Small intestine (tissue), 7 donors: ENCODE measurements around the gene MDH1. TPM values are rescaled to one million over a fixed set of nuclear protein-coding genes. Genes with fewer than 3 reads are reported as not detected.
A peak's percentile ranks its signal among the peaks of the same experiment; 100 is the strongest.
"Not testable (repeated sequence)": the region's sequence is repeated elsewhere in the genome, so short reads cannot be mapped to it uniquely, and the experiment has no call there.

Source experiments
- DNase-seq, 2 donors: peaks; one replicate each; pipeline versions ENCODE4 v3.0.0 to v3.0.0-alpha.2; 2013
- FAIRE-seq: peaks from 2 replicates; lab custom pipeline; 2012; peaks lifted over from hg19 to GRCh38; lab: Jason Lieb, UNC
- H3K27ac ChIP-seq, 3 donors: one replicate each; pipeline ENCODE4 v1.5.1; 2013; ENCODE audit warnings: low read length in 2 of 3, mild to moderate bottlenecking in 2 of 3, control low read depth in 1 of 3, inconsistent platforms in 1 of 3, low read depth in 1 of 3, moderate library complexity in 1 of 3
- H3K27me3 ChIP-seq, 3 donors: one replicate each; pipeline ENCODE4 v1.6.1; 2013; ENCODE audit warnings: low read length in 3 of 3, inconsistent platforms in 1 of 3; ENCODE audit not compliant: control insufficient read depth in 3 of 3, insufficient read depth in 3 of 3
- H3K36me3 ChIP-seq, 3 donors: one replicate each; pipeline ENCODE4 v1.6.1; 2013; ENCODE audit warnings: low read length in 3 of 3, inconsistent platforms in 1 of 3, low read depth in 1 of 3, mild to moderate bottlenecking in 1 of 3, moderate library complexity in 1 of 3; ENCODE audit not compliant: control insufficient read depth in 3 of 3, insufficient read depth in 2 of 3
- H3K4me1 ChIP-seq, 3 donors: one replicate each; pipeline ENCODE4 v1.6.1; 2013; ENCODE audit warnings: low read length in 2 of 3, inconsistent platforms in 1 of 3, low read depth in 1 of 3, mild to moderate bottlenecking in 1 of 3, moderate library complexity in 1 of 3; ENCODE audit not compliant: control insufficient read depth in 3 of 3, insufficient read depth in 2 of 3
- H3K4me3 ChIP-seq, 3 donors: one replicate each; pipeline ENCODE4 v1.5.1; 2013; ENCODE audit warnings: low read length in 3 of 3, control low read depth in 1 of 3, inconsistent platforms in 1 of 3, low read depth in 1 of 3, mild to moderate bottlenecking in 1 of 3, moderate library complexity in 1 of 3
- H3K9me3 ChIP-seq, 2 donors: one replicate each; pipeline ENCODE4 v1.6.1; 2013; ENCODE audit warnings: low read depth in 1 of 2, low read length in 1 of 2; ENCODE audit not compliant: control insufficient read depth in 2 of 2, insufficient read depth in 1 of 2
- WGBS, 3 donors: extraction: QIAGEN DNeasy Blood & Tissue Kit; methylation state at CpG; one replicate each; pipeline ENCODE4 v1.1.7; 2013; 5-methylcytosine and 5-hydroxymethylcytosine counted together
- polyA plus RNA-seq, 4 donors: library from polyadenylated mRNA; stranded (reverse) in 3 of 4; unstranded in 1 of 4; fragments of 200-250 nt in 3 of 4; fragments of 120-200 nt in 1 of 4; gene quantifications; one replicate each; pipeline versions ENCODE4 v1.2.1 to v1.2.3, GENCODE V29; 2013
- donor health status: healthy with polysubstance abuse.
- donor health status: control.
- donor health status: control.
- donor health status: Bipolar disorder and iron deficiency.
- donor health status: healthy.

MDH1 gene
- polyA plus RNA-seq, 4 donors: 181 to 401 (median 242) TPM

DNA sequence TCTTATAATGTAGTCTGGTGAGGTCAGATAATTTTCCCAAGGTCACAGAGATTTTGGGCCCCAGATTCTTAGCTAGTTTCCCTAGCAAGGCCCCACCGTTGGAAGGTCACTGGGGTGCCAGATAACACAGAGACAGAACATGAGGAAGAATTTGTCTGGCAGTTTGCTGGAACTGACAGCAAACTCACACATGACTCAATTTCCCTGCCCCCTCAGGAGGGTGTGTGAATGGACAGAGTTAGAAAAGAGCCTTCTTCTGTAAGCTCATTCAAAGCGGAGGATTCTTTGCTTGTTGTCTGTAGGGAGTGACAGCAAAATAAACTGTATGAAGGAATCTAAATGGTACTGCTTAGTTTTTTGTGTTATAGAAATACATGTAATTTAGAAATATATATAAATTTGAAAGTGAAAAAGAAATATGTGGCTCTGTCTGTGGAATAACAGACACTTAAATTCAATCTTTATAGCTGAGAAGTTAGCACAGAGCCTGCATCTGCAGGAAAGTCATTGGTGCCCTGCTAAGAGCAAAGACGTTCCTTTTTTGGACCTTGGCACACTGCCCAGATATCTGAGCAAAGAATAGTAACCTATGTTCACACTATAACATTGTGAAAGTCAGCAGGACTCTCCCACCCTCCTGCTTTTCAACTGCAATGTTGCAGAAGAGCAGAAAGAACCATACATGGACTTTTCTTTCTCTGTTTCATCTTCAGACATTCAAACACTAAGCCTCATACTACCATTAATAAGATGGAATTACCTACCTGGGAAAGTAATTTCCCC lies 2.1 kb downstream of the MDH1 start:
- H3K4me3 ChIP-seq: no peak overlapping the region
- H3K27me3 ChIP-seq: no peaks in the 10 kb centered on the region
- H3K36me3 ChIP-seq: peaks cover 1 to 6% (median 2%) of the 10 kb centered on the region in 3 donors
- peaks cover 2 to 30% (median 8%) of the 10 kb centered on the region in 3 donors for H3K4me1 ChIP-seq
- H3K27ac ChIP-seq: peak overlapping the region in 1 of 3 donors; percentile 69
- DNase-seq (peak; percentile 41 to 60), FAIRE-seq (no peak)
- WGBS, 3 donors: 39 to 44% (median 41%) methylated on average over 3 of the region's 3 CpGs
- H3K9me3 ChIP-seq: no peaks in the 10 kb centered on the region

DNA sequence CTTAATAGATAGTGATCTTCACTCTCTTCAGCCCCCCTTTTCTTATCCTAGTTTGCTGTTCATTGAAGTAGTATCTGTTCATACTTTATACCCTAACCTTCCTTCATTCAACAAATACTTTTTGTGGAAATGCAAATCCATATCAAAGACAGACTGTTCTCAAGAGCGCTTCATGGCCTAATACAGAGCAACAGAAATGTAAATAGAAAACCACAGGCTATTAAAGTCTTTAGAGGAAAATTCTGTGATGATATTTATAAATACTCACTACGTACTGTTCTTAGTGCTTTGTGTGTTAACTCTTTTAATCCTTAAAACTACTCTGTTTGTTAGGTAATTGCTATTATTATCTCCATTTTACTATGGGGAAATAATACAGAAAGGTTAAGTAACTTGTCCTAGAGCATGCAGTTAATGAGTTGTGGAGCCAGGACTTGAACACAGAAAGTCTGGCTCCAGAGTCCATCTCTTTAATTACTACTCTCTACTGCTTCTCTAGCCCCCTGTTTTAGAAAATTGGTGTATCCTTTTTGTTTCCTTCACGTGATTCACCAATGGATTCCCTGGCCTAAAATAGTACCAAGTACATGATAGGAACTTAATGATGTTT lies 2.9 kb downstream of the MDH1 start:
- DNase-seq (peak in 1 of 2 donors; percentile 30), FAIRE-seq (no peak)
- Histone ChIP-seq H3K27me3 (no peaks in the 10 kb centered on the region), H3K9me3 (no peaks in the 10 kb centered on the region), H3K4me1 (peaks cover 2 to 32% (median 8%) of the 10 kb centered on the region in 3 donors), H3K4me3 (no peak overlapping the region), H3K27ac (peak overlapping the region in 1 of 3 donors; percentile 69), H3K36me3 (peaks cover 2 to 6% (median 3%) of the 10 kb centered on the region in 3 donors)
- 74 to 87% (median 86%) methylated on average over 3 of the region's 3 CpGs for WGBS, 3 donors

DNA sequence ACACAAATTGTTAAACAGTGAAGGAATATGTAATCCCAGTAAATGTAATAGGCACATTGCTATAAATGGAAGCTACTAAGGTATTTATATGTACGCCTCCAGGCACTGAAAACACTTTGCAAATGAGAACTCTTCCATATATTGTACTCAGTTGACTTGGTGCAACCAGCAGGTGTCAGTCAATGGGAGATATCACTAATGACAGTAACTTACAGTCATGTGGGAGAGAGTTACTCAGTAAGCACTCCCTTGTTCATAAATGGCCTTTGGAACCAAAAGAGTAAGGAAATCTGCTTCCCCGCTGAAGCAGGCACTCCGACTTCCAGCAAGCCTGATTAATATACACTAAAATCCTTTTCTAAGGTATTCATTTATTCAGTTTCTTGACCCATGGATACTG lies 5.9 kb downstream of the MDH1 start:
- Histone ChIP-seq H3K27me3 (no peaks in the 10 kb centered on the region), H3K4me1 (peaks cover 2 to 28% (median 5%) of the 10 kb centered on the region in 3 donors), H3K4me3 (no peak overlapping the region), H3K27ac (peak overlapping the region in 1 of 3 donors; percentile 14), H3K36me3 (peaks cover 2 to 6% (median 3%) of the 10 kb centered on the region in 3 donors), H3K9me3 (no peaks in the 10 kb centered on the region)
- WGBS, 3 donors: 80 to 89% (median 82%) methylated on average over 3 of the region's 3 CpGs
- FAIRE-seq: no peak
- DNase-seq: peak; percentile 40 to 50

DNA sequence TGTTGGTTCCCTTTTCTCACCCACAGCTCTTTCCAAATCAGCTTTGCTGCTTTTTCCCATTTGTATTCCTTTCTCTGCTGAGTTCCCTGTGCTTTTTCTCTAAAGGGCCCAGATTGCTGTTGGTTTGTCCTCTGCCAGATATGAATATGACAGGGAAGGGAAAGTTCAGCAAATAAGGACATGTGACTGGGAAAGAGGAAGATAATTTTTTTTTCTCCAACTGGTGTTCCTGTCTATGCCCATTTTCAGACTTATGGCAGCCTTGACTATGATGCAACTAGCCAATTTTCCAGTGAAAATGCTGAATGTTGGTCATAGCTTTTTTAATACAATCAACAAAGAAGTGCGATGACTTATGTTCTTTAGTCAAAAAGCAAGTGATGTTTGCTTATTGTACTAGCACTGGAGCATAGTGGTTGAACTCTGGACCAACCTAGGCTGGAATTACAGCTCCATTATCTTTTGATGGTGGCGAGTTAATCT lies 7.7 kb downstream of the MDH1 start:
- Histone ChIP-seq H3K36me3 (peaks cover 2 to 9% (median 4%) of the 10 kb centered on the region in 3 donors), H3K4me1 (peaks cover 0 to 19% (median under 1%) of the 10 kb centered on the region in 3 donors), H3K27ac (peak overlapping the region in 1 of 3 donors; percentile 26), H3K4me3 (no peak overlapping the region), H3K9me3 (no peaks in the 10 kb centered on the region), H3K27me3 (no peaks in the 10 kb centered on the region)
- 24 to 59% (median 42%) methylated on average over 2 of the region's 2 CpGs for whole genome bisulfite sequencing, 3 donors
- peak; percentile 55 to 59 for DNase-seq
- FAIRE-seq: no peak

DNA sequence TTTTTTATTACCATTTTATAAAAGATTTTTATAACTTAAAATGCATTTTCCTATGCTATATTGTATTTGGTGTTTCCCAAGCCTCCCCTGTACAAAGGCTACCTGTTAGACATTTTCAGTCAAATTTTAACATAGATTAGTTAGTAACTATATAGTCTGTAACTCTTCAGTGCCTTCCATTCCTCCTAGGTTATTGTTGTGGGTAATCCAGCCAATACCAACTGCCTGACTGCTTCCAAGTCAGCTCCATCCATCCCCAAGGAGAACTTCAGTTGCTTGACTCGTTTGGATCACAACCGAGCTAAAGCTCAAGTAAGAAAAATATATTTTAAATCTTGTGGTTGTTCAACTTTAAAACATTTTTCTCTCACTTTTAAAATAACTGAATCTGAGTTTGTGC lies 10.2 kb downstream of the MDH1 start:
- DNase-seq (no peak), FAIRE-seq (no peak)
- no peaks in the 10 kb centered on the region for H3K9me3 ChIP-seq
- H3K4me3 ChIP-seq: no peak overlapping the region
- WGBS, 3 donors: 91 to 94% (median 93%) methylated on average over 2 of the region's 2 CpGs
- H3K36me3 ChIP-seq: peaks cover 2 to 15% (median 8%) of the 10 kb centered on the region in 3 donors
- H3K27ac ChIP-seq: no peak overlapping the region
- peaks cover 0 to 14% (median 2%) of the 10 kb centered on the region in 3 donors for H3K4me1 ChIP-seq
- no peaks in the 10 kb centered on the region for H3K27me3 ChIP-seq

DNA sequence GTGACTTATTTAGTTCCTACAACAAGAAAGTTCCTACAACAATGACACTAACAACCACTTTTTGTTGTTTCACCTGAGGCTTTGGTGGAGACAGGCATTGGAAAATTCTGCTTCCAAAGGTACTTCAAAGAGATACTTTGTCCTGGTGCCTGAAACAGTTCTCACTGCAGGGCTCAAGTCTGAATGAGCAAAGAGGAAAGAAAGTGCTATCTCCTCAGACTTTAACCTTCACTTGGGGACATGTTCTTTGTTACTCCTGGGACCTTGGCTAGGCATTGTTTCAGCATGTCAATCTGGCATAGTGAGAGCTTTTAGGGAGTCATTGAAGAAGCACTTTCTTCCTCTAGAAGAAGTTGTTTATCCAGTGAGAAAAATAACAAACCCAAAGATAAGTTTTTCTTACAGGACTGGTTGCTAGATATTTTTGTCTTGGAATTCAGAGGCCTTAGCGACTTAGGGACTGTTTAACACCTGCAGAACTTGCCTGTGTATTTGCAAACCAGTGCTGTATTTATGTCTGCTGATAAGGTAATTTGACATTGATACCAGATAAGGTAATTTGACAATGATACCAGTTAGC lies 12.2 kb downstream of the MDH1 start:
- no peaks in the 10 kb centered on the region for H3K9me3 ChIP-seq
- 31 to 63% (median 34%) methylated on average over 1 of the region's 1 CpG for WGBS, 3 donors
- no peaks in the 10 kb centered on the region for H3K27me3 ChIP-seq
- H3K27ac ChIP-seq: peak overlapping the region in 1 of 3 donors; percentile 2
- no peak overlapping the region for H3K4me3 ChIP-seq
- peaks cover 0 to 7% (median 2%) of the 10 kb centered on the region in 3 donors for H3K4me1 ChIP-seq
- FAIRE-seq (no peak), DNase-seq (peak; percentile 56 to 85)
- peaks cover 7 to 25% (median 12%) of the 10 kb centered on the region in 3 donors for H3K36me3 ChIP-seq

DNA sequence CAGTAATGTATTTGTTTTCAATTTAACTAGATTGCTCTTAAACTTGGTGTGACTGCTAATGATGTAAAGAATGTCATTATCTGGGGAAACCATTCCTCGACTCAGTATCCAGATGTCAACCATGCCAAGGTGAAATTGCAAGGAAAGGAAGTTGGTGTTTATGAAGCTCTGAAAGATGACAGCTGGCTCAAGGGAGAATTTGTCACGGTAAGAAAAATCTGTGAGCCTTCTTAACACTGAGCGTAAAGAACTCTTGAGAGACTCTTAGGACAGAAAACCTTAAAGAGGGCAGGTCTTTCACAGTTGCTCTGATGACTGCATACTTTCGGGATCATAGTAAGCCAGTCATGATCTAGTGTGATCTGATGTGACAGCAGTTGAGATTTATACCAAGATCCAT lies 15.9 kb downstream of the MDH1 start:
- Histone ChIP-seq H3K4me1 (peaks cover 0 to 7% (median 2%) of the 10 kb centered on the region in 3 donors), H3K27ac (no peak overlapping the region), H3K9me3 (no peaks in the 10 kb centered on the region), H3K27me3 (no peaks in the 10 kb centered on the region), H3K36me3 (peaks cover 13 to 25% (median 25%) of the 10 kb centered on the region in 3 donors), H3K4me3 (no peak overlapping the region)
- WGBS, 3 donors: 91 to 95% (median 94%) methylated on average over 4 of the region's 4 CpGs
- no peak for DNase-seq
- no peak for FAIRE-seq

DNA sequence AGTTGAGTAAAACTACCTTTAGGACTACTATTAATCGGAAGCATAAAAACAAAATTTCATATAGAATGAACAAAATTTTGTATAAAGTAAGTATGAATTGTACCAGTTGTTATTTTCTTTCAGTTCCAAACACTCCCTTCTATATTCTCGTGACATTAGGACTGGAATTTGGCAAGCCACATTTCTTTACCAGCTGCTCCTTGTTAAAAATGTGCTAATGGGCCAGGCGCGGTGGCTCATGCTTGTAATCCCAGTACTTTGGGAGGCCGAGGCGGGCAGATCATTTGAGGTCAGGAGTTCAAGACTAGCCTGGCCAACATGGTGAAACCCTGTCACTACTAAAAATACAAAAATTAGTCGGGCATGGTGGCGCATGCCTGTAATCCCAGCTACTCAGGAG lies 20.1 kb downstream of the MDH1 start:
- FAIRE-seq, H3K4me3 ChIP-seq, DNase-seq, H3K27me3 ChIP-seq, H3K4me1 ChIP-seq, H3K27ac ChIP-seq, H3K9me3 ChIP-seq: not testable (repeated sequence)
- 70 to 80% (median 80%) methylated on average over 8 of the region's 8 CpGs for WGBS, 3 donors
- peaks cover 13 to 18% (median 13%) of the 10 kb centered on the region in 3 donors for H3K36me3 ChIP-seq
